ENCODE results near the gene REV1.

GRCh38 chr2:99478632-99479031 lies 11.2 kb downstream of the REV1 start:
- TF ChIP-seq, protein P1, sequence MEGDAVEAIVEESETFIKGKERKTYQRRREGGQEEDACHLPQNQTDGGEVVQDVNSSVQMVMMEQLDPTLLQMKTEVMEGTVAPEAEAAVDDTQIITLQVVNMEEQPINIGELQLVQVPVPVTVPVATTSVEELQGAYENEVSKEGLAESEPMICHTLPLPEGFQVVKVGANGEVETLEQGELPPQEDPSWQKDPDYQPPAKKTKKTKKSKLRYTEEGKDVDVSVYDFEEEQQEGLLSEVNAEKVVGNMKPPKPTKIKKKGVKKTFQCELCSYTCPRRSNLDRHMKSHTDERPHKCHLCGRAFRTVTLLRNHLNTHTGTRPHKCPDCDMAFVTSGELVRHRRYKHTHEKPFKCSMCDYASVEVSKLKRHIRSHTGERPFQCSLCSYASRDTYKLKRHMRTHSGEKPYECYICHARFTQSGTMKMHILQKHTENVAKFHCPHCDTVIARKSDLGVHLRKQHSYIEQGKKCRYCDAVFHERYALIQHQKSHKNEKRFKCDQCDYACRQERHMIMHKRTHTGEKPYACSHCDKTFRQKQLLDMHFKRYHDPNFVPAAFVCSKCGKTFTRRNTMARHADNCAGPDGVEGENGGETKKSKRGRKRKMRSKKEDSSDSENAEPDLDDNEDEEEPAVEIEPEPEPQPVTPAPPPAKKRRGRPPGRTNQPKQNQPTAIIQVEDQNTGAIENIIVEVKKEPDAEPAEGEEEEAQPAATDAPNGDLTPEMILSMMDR (IDR thresholded peaks at IDR 0.05; ENCODE audit: low read depth, low read length) = no peak
- no peak for TF ChIP-seq EZH2phosphoT487 (IDR thresholded peaks at IDR 0.05; ENCODE audit: low read depth)
